DOHH2 (cell line): ENCODE measurements around the gene CALB2.
"Not testable (repeated sequence)": the region's sequence is repeated elsewhere in the genome, so short reads cannot be mapped to it uniquely, and the experiment has no call there.

ENCODE experiments used
- H3F3A ChIP-seq: fragments of 200-600 bp; sonication (generic), shearing (Covaris generic); 2 replicates; pipeline ENCODE4 v1.6.0; 2016; ENCODE audit warnings: antibody characterized with exemption, mild to moderate bottlenecking; ENCODE audit not compliant: control insufficient read depth, insufficient read depth
- H3K27ac ChIP-seq: fragments of 200-600 bp; sonication (generic); 2 replicates; pipeline ENCODE4 v1.5.1; 2014; ENCODE audit warnings: low read depth, mild to moderate bottlenecking, low read length, moderate library complexity
- H3K27me3 ChIP-seq: fragments of 200-600 bp; sonication (generic); 2 replicates; pipeline ENCODE4 v1.6.1; 2014; ENCODE audit warnings: mild to moderate bottlenecking, low read length, mixed read lengths; ENCODE audit not compliant: control insufficient read depth
- H3K36me3 ChIP-seq: fragments of 200-600 bp; sonication (generic); 2 replicates; pipeline ENCODE4 v1.6.1; 2014; ENCODE audit warnings: mild to moderate bottlenecking, low read length, moderate library complexity, mixed read lengths; ENCODE audit not compliant: control insufficient read depth
- H3K4me1 ChIP-seq: fragments of 200-600 bp; sonication (generic); 2 replicates; pipeline ENCODE4 v1.6.1; 2014; ENCODE audit warnings: mild to moderate bottlenecking, low read length, mixed read lengths; ENCODE audit not compliant: control insufficient read depth
- H3K4me2 ChIP-seq: fragments of 200-600 bp; sonication (generic); 2 replicates; pipeline ENCODE4 v1.6.0; 2014; ENCODE audit warnings: mild to moderate bottlenecking, low read length, moderate library complexity
- H3K4me3 ChIP-seq: fragments of 200-600 bp; sonication (generic); 2 replicates; pipeline ENCODE4 v1.5.1; 2014; ENCODE audit warnings: mild to moderate bottlenecking, low read length, mixed read lengths
- H3K79me2 ChIP-seq: fragments of 200-600 bp; sonication (generic); 2 replicates; pipeline ENCODE4 v1.6.1; 2014; ENCODE audit warnings: mild to moderate bottlenecking, low read length, mixed read lengths; ENCODE audit not compliant: control insufficient read depth
- H3K9me2 ChIP-seq: fragments of 200-600 bp; sonication (generic); replicated peaks from 2 replicates; pipeline ENCODE4 v1.6.1; 2014; ENCODE audit warnings: mild to moderate bottlenecking, low read length, mixed read lengths; ENCODE audit not compliant: control insufficient read depth
- H3K9me3 ChIP-seq: fragments of 200-600 bp; sonication (generic); 2 replicates; pipeline ENCODE4 v1.6.1; 2014; ENCODE audit warnings: antibody characterized with exemption, low read length, mixed read lengths; ENCODE audit not compliant: control insufficient read depth, insufficient read depth
- H4K20me1 ChIP-seq: fragments of 200-600 bp; sonication (generic); 2 replicates; pipeline ENCODE4 v1.6.0; 2014; ENCODE audit warnings: low read depth, mild to moderate bottlenecking, antibody characterized with exemption, low read length, moderate library complexity; ENCODE audit not compliant: control insufficient read depth, insufficient read depth
- EZH2phosphoT487 ChIP-seq: fragments of 200-600 bp; sonication (generic); IDR thresholded peaks from 2 replicates; pipeline ENCODE4 v1.6.1; 2017; ENCODE audit warnings: borderline replicate concordance, mild to moderate bottlenecking, antibody characterized with exemption, low read length, moderate library complexity, mixed read lengths
- TF ChIP-seq, protein P1 (sequence below): fragments of 200-600 bp; sonication (generic); IDR thresholded peaks from one replicate; pipeline ENCODE4 v1.5.1; 2014; ENCODE audit warnings: antibody characterized with exemption, mild to moderate bottlenecking, low read depth, low read length; ENCODE audit not compliant: poor library complexity, severe bottlenecking

Gene CALB2

DNA sequence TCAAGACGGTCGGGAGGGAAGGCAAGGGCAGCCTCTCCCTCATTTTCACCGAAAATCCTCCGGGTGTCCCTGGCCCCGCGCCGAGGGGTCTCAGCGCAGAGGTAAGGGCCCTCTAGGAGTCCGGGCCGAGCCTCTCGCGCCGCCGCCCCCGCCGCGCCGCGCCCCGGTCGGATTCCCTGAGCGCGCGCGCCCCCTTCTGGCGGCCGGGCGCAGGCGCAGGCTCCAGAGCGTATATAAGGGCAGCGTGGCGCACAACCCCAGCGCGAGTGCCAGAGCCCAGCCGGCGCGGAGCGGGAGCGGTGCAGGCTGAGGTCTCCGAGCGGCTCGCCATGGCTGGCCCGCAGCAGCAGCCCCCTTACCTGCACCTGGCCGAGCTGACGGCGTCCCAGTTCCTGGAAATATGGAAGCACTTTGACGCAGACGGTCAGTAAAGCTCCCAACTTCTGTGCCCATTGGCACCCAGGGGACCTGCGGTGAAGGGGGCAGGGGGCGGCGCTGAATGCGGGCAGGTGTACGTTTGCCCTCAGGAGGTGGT is at the start of gene CALB2:
Gene CALB2 (plus strand): TSS at position 260 of the 535 bp plus-strand sequence. CDS start 70 bp downstream, at position 330.
- no peak for TF ChIP-seq EZH2phosphoT487
- TF ChIP-seq, protein P1, sequence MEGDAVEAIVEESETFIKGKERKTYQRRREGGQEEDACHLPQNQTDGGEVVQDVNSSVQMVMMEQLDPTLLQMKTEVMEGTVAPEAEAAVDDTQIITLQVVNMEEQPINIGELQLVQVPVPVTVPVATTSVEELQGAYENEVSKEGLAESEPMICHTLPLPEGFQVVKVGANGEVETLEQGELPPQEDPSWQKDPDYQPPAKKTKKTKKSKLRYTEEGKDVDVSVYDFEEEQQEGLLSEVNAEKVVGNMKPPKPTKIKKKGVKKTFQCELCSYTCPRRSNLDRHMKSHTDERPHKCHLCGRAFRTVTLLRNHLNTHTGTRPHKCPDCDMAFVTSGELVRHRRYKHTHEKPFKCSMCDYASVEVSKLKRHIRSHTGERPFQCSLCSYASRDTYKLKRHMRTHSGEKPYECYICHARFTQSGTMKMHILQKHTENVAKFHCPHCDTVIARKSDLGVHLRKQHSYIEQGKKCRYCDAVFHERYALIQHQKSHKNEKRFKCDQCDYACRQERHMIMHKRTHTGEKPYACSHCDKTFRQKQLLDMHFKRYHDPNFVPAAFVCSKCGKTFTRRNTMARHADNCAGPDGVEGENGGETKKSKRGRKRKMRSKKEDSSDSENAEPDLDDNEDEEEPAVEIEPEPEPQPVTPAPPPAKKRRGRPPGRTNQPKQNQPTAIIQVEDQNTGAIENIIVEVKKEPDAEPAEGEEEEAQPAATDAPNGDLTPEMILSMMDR, result peak; percentile 95
- no peaks in the 10 kb centered on the region for H3K9me2 ChIP-seq
- H3K9me3 ChIP-seq, result no peaks in the 10 kb centered on the region
- peak within 1 kb of the TSS; percentile 51 for H3K4me2 ChIP-seq
- H3K79me2 ChIP-seq, result no peaks in the 10 kb centered on the region
- no peaks in the 10 kb centered on the region for H4K20me1 ChIP-seq
- H3K4me3 ChIP-seq, result no peak within 1 kb of the TSS
- H3F3A ChIP-seq, result no peaks in the 10 kb centered on the region
- H3K36me3 ChIP-seq, result no peaks in the 10 kb centered on the region
- 0 out of 2 replicates have a peak, but pooled peaks cover 3% of the 10 kb centered on the region for H3K4me1 ChIP-seq
- H3K27me3 ChIP-seq, result peaks cover 11% of the 10 kb centered on the region
- H3K27ac ChIP-seq, result no peak within 1 kb of the TSS

- Histone ChIP-seq H3K9me2 (no peaks in the 10 kb centered on the region), H3K9me3 (no peaks in the 10 kb centered on the region), H3K79me2 (no peaks in the 10 kb centered on the region), H3F3A (no peaks in the 10 kb centered on the region), H3K27me3 (peaks cover 12% of the 10 kb centered on the region; the same call in 1 of the 2 replicates), H3K4me1 (no peaks in the 10 kb centered on the region), H4K20me1 (no peaks in the 10 kb centered on the region), H3K27ac (no peak overlapping the region), H3K4me2 (no peak overlapping the region), H3K4me3 (no peak overlapping the region), H3K36me3 (no peaks in the 10 kb centered on the region)
- no peak for TF ChIP-seq EZH2phosphoT487
- TF ChIP-seq, protein P1, result peak; percentile 85
These were observed 46.9 kb upstream of the CALB2 start for GRCh38 chr16:71311553-71312158.

GRCh38 chr16:71313591-71313990 is 44.9 kb upstream of the CALB2 start:
- not testable (repeated sequence) for H3K36me3 ChIP-seq, H3K79me2 ChIP-seq, H3F3A ChIP-seq, H4K20me1 ChIP-seq, H3K9me2 ChIP-seq, H3K27ac ChIP-seq, H3K9me3 ChIP-seq, H3K4me1 ChIP-seq, H3K4me3 ChIP-seq, H3K4me2 ChIP-seq
- H3K27me3 ChIP-seq, result peaks cover 12% of the 10 kb centered on the region; the same call in 1 of the 2 replicates

- no peaks in the 10 kb centered on the region for H3K9me2 ChIP-seq
- no peaks in the 10 kb centered on the region for H3K36me3 ChIP-seq
- H3F3A ChIP-seq, result no peaks in the 10 kb centered on the region
- H3K4me2 ChIP-seq, result no peak overlapping the region
- no peaks in the 10 kb centered on the region for H3K9me3 ChIP-seq
- no peak overlapping the region for H3K4me3 ChIP-seq
- H3K27ac ChIP-seq, result no peak overlapping the region
- H3K79me2 ChIP-seq, result no peaks in the 10 kb centered on the region
- H3K27me3 ChIP-seq, result peaks cover 8% of the 10 kb centered on the region; the same call in 1 of the 2 replicates
- H3K4me1 ChIP-seq, result no peaks in the 10 kb centered on the region
- no peaks in the 10 kb centered on the region for H4K20me1 ChIP-seq
- TF ChIP-seq, protein P1, result no peak
These were observed 43.3 kb upstream of the CALB2 start for GRCh38 chr16:71315269-71315668.
